ENCODE measurements around the gene GJC1. TPM values are rescaled to one million over a fixed set of nuclear protein-coding genes. Genes with fewer than 3 reads are reported as not detected.

Gene GJC1
- total RNA-seq (10 to 100 TPM; 13.0 to 44.3 TPM), polyA plus RNA-seq (1 to 10 TPM; 3.9 TPM)
- long read RNA-seq, donor 1, full-length matches to known transcripts: 7 of 7 reads
- long read RNA-seq, donor 1, partial matches to known transcripts: 0 of 7 reads
- long read RNA-seq, donor 1, other reads (novel, unspliced or antisense): 0 of 7 reads
- long read RNA-seq, donor 2, partial matches to known transcripts: 20 of 24 reads
- long read RNA-seq, donor 2, other reads (novel, unspliced or antisense): 0 of 24 reads
- long read RNA-seq, donor 3, full-length matches to known transcripts: 2 of 14 reads
- long read RNA-seq, donor 3, partial matches to known transcripts: 12 of 14 reads
- long read RNA-seq, donor 3, other reads (novel, unspliced or antisense): 0 of 14 reads
- long read RNA-seq, donor 4, partial matches to known transcripts: 0 of 3 reads
- long read RNA-seq, donor 4, other reads (novel, unspliced or antisense): 0 of 3 reads
- long read RNA-seq, donor 5, full-length matches to known transcripts: 9 of 9 reads
- long read RNA-seq, donor 5, partial matches to known transcripts: 0 of 9 reads
- long read RNA-seq, donor 5, other reads (novel, unspliced or antisense): 0 of 9 reads

GRCh38 chr17:44829523-44830358, at the start of gene GJC1:
Gene GJC1 (minus strand): TSS chr17:44830287. CDS start chr17:44805817, 24,470 bp downstream.
- Histone ChIP-seq H3K27ac (ENCODE audit: low read depth in 1 of 2, low read length in 1 of 2) (peak within 1 kb of the TSS; percentile 75 to 99), H3K4me1 (ENCODE audit: control insufficient read depth in 5 of 5, insufficient read depth in 5 of 5, low read length in 5 of 5) (peaks cover 0 to 20% (median 4%) of the 10 kb centered on the region in 5 donors), H3K9ac (ENCODE audit: insufficient read depth in 1 of 2, low read length in 2 of 2) (peak within 1 kb of the TSS; percentile 37 to 91), H3K4me3 (peak within 1 kb of the TSS; percentile 78), H3K36me3 (ENCODE audit: control insufficient read depth in 4 of 4, insufficient read depth in 4 of 4, low read length in 4 of 4) (no peaks in the 10 kb centered on the region), H3K27me3 (ENCODE audit: control insufficient read depth in 3 of 3, insufficient read depth in 3 of 3, low read length in 2 of 3) (no peaks in the 10 kb centered on the region), H3K9me3 (ENCODE audit: control insufficient read depth in 4 of 4, insufficient read depth in 3 of 4, low read length in 3 of 4) (no peaks in the 10 kb centered on the region)
- no peak for TF ChIP-seq CTCF (IDR thresholded peaks at IDR 0.05; ENCODE audit: control extremely low read depth, extremely low read depth)
- DNase-seq (peak; percentile 84 to 88 (median 85)), ATAC-seq (ENCODE audit: insufficient read depth, low FRiP score) (no peak)
- WGBS, 2 donors: 1% methylated on average over 92 to 123 of the region's 123 CpGs

- DNase-seq: no peak
- peaks cover 28 to 60% (median 44%) of the 10 kb centered on the region in 4 donors for H3K36me3 ChIP-seq (ENCODE audit: control insufficient read depth in 4 of 4, insufficient read depth in 4 of 4, low read length in 4 of 4)
- H3K27ac ChIP-seq (ENCODE audit: low read depth in 1 of 2, low read length in 1 of 2): no peak overlapping the region
- no peak overlapping the region for H3K9ac ChIP-seq (ENCODE audit: insufficient read depth in 1 of 2, low read length in 2 of 2)
- no peaks in the 10 kb centered on the region for H3K4me1 ChIP-seq (ENCODE audit: control insufficient read depth in 5 of 5, insufficient read depth in 5 of 5, low read length in 5 of 5)
- no peaks in the 10 kb centered on the region for H3K9me3 ChIP-seq (ENCODE audit: control insufficient read depth in 4 of 4, insufficient read depth in 3 of 4, low read length in 3 of 4)
- H3K27me3 ChIP-seq (ENCODE audit: control insufficient read depth in 3 of 3, insufficient read depth in 3 of 3, low read length in 2 of 3): no peaks in the 10 kb centered on the region
- no peak overlapping the region for H3K4me3 ChIP-seq
- no peak for TF ChIP-seq CTCF (IDR thresholded peaks at IDR 0.05; ENCODE audit: control extremely low read depth, extremely low read depth)
- 95 to 96% methylated on average over 6 of the region's 6 CpGs for WGBS, 2 donors
- no peak for ATAC-seq (ENCODE audit: insufficient read depth, low FRiP score)
Measured at GRCh38 chr17:44879376-44879775, 49.3 kb upstream of the GJC1 start.

GRCh38 chr17:44878627-44879221, 48.6 kb upstream of the GJC1 start:
- Histone ChIP-seq H3K27me3 (ENCODE audit: control insufficient read depth in 3 of 3, insufficient read depth in 3 of 3, low read length in 2 of 3) (no peaks in the 10 kb centered on the region), H3K27ac (ENCODE audit: low read depth in 1 of 2, low read length in 1 of 2) (no peak overlapping the region), H3K36me3 (ENCODE audit: control insufficient read depth in 4 of 4, insufficient read depth in 4 of 4, low read length in 4 of 4) (peaks cover 28 to 60% (median 45%) of the 10 kb centered on the region in 4 donors), H3K4me1 (ENCODE audit: control insufficient read depth in 5 of 5, insufficient read depth in 5 of 5, low read length in 5 of 5) (no peaks in the 10 kb centered on the region), H3K4me3 (no peak overlapping the region), H3K9me3 (ENCODE audit: control insufficient read depth in 4 of 4, insufficient read depth in 3 of 4, low read length in 3 of 4) (no peaks in the 10 kb centered on the region), H3K9ac (ENCODE audit: insufficient read depth in 1 of 2, low read length in 2 of 2) (no peak overlapping the region)
- ATAC-seq (ENCODE audit: insufficient read depth, low FRiP score) (no peak), DNase-seq (peak; percentile 29 to 68 (median 66))
- TF ChIP-seq CTCF (IDR thresholded peaks at IDR 0.05; ENCODE audit: control extremely low read depth, extremely low read depth): no peak
- WGBS, 2 donors: 58 to 67% methylated on average over 6 of the region's 6 CpGs

Measured in lung (tissue), 16 donors.